HG02759 (cell line): Measurements from ENCODE around the gene OR5AC2.
A peak's percentile ranks its signal among the peaks of the same experiment; 100 is the strongest.

Source experiments
- ATAC-seq: cut with Tn5 transposase; IDR thresholded peaks from one replicate; pipeline ENCODE4 v1.9.1; 2021; ENCODE audit warnings: mild to moderate bottlenecking, moderate library complexity; ENCODE audit not compliant: unreplicated experiment

OR5AC2 gene, protein sequence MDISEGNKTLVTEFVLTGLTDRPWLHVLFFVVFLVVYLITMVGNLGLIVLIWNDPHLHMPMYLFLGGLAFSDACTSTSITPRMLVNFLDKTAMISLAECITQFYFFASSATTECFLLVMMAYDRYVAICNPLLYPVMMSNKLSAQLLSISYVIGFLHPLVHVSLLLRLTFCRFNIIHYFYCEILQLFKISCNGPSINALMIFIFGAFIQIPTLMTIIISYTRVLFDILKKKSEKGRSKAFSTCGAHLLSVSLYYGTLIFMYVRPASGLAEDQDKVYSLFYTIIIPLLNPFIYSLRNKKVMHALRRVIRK

DNA sequence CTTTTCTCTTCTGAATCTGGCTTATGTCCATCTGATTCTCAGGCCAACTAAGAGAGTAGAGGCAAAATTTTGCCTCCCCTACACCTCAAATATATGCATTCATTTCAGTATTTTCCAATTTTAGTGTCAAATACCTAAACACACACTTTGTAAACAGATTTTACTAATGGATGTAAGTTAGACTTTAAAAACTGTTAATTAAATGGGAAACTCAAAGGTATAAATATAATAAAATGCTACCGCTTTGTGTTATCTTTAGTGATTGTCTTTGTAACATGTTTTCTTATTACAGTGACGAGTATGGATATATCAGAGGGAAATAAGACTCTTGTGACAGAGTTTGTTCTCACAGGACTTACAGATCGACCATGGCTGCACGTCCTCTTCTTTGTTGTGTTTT is at the start of gene OR5AC2:
TSS of gene OR5AC2 (plus strand) at position 301 of the 400 bp plus-strand sequence. CDS start at position 301, 0 bp downstream.
- ATAC-seq, result no peak

DNA sequence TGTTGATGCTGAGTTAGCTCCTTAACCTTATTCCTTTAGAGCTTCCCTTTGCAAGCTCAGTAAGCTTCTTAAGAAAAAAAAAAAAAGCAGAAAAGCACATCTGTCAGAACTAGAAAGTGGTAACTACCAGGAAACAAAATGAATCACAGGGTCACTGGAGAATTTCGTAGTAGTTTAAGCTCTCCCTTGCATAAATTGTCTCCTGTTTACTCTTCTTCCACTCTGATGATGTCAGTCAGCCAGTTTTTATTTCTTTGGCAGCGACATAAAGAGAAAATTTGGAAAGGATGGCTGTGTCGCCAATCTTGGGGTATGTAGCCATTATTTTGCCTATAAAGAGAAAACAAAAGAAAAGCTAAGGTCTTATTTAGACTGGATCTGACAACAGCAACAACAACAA is 48.7 kb upstream of the OR5AC2 start:
- ATAC-seq, result no peak

- ATAC-seq, result peak; percentile 22
Observed at GRCh38 chr3:98038876-98039275, 48.1 kb upstream of the OR5AC2 start.

DNA sequence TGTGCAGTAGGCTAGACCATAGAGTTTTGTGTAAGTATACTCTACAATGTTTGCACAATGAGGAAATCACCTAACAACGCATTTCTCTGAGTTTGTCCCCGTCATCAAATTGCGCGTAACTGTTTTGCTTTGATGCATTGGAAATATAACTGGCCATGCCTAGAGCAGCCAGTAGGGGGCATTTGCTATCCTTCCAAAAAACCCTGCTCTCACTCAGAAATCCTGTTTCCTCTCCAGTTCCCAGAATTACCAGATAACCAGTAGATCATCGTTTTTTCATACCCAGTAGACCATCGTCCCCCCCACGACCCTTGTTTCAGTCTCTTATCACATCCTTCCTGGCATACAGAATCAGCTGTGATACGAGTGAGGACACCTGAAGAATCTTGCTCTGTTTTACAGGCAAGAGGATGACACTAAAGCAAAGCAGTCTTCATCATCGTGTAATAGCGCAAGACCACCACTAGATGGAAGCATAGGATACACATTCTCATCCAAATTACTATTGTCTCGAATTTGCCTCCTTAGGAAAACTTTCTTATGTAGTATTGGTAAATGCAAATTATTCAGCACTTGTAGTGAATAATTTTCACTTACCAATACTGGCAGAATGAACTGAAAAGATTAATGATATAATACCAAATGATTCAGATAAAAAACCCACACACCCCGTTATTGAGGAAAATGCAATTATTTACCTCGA is 47.5 kb upstream of the OR5AC2 start:
- ATAC-seq, result peak; percentile 97

- no peak for ATAC-seq
Observed at GRCh38 chr3:98041350-98041749, 45.6 kb upstream of the OR5AC2 start.

- no peak for ATAC-seq
Observed at GRCh38 chr3:98048586-98048985, 38.4 kb upstream of the OR5AC2 start.

DNA sequence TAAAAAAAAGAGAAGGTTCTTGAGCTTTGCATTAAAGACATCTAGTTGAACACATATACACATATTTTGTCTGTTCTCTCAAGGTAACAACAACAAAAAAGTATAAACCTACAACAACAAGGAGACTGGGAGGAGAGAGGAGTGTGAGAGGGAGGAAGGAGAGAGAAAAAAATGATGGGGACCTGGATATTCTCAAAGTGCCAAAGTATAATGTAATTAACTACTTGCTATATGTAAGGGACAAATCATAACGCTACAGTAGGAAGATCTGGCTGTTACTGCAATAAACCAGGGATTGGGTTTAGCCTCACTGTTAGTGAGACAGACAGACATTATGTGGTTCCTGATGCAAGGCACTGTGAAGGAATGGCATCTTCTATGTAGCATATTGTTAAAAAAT is 37.7 kb upstream of the OR5AC2 start:
- no peak for ATAC-seq

- ATAC-seq, result no peak
Observed at GRCh38 chr3:98056035-98056434, 30.9 kb upstream of the OR5AC2 start.

DNA sequence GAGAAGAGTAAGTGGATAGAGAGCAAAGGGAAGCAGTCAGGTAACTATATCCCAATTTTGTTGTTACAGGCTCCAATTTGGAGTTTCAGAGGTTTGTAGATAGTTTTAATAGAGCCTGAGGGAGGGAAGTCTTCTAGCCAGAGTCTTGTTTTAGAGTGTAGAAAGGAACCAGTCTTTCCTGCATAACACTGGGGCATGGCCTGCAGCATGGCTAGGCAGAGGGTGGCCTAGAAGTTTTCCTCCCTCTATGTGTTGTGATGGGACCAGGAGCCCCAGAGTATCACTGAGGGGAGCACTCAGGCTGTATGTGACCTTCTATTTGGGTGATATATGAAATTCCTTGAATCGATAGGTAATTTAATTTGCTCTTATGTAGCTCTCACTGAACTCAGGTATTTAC is 29.3 kb upstream of the OR5AC2 start:
- no peak for ATAC-seq

- ATAC-seq, result no peak
Observed at GRCh38 chr3:98058244-98058960, 28.6 kb upstream of the OR5AC2 start.

DNA sequence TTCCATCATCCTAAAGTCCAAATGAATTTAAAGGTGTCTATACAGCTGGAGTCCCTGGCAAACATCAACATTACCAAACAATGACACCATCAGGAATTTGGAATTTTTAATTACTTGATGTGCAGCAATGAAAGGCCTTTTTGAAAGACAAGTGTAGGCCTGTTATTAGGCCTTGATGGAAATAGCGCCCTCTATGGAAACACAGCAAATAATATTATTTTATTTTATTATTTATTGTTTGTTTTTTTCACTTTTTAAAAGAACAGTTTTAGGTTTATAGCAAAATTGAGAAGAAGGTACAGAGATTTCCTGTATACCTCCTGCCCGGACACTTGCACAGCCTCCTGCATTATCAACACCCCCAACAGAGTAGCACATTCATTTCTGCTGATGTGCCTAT is 18.1 kb upstream of the OR5AC2 start:
- no peak for ATAC-seq

GRCh38 chr3:98070840-98071239 is 16.1 kb upstream of the OR5AC2 start:
- no peak for ATAC-seq

DNA sequence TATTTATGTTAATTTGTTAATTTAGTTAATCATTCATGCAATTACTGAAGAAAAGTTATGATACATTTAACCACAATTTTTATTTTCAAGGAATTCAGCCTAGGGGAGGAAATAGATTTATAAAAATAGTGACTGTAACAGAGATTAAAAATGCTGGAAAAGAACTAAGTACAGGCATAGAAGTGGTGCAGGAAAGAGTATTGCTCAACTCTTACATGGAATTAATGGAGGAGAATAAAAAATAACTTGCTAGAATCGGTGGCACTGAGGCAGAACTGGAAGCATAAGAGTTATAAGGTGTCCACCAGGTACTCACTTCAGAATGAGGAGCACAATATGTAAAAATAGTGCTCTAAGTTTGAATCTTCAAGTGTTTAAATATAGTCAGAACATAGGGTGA is 13.5 kb upstream of the OR5AC2 start:
- ATAC-seq, result no peak

GRCh38 chr3:98095882-98096281 is 8.9 kb downstream of the OR5AC2 start:
- ATAC-seq, result no peak

DNA sequence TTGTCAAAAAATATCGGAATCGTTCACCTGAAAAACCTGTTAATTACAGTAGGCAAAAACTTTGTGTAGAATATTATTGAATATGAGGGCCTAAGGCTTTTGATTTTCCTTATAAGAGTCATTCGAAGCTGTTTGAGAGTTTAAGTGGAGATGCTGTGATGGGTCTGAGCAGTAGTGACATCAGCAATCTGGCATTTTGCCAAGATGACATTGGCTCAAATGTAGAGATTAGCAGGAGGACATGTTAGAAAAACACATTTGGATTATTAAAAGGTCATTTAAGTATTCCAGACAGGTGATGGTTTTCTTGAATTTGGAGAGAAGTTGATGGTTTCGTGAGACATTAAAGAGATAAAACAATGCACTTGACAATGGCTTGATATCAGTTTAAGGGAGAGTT is 12.9 kb downstream of the OR5AC2 start:
- no peak for ATAC-seq

GRCh38 chr3:98108162-98108561 is 21.2 kb downstream of the OR5AC2 start:
- ATAC-seq, result no peak

DNA sequence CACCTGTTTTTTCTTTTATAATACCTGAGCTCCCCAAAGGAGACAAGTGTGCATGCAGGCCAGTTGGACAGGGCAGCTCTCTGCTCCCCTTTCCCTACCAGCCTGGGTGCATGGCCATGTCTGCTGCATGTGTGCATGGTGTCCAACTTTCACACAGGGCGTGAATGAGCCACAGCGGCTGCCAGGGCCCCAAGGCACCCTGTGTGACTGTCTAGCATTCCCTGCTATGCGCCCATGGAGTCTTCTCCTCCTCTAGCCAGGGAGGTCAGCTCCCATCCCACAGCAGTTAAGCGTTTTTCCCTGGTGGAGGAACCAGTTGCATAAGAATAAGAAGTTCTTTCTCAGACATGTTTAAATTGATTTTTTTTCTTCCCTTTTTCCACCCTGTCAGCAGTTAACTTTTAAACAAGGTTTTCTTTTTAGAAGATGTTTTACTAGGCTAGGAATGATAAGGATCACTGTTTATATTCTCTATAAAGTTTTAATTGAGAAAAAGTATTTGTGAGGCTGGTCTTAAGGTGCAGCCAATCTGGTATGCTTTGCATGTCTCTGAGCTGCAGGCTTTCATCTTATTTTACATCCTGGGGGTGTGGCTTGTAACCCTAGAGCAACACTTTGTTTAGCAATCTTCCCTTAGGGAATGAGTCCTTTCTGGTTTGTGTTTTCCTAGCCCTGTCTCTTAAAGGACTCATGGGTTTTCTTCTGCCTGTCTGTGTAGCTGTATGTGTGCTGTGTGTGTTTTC is 23.0 kb downstream of the OR5AC2 start:
- no peak for ATAC-seq

- no peak for ATAC-seq
Observed at GRCh38 chr3:98110550-98110908, 23.6 kb downstream of the OR5AC2 start.

GRCh38 chr3:98114264-98114663 is 27.3 kb downstream of the OR5AC2 start:
- no peak for ATAC-seq

- ATAC-seq, result no peak
Observed at GRCh38 chr3:98115717-98116116, 28.7 kb downstream of the OR5AC2 start.

DNA sequence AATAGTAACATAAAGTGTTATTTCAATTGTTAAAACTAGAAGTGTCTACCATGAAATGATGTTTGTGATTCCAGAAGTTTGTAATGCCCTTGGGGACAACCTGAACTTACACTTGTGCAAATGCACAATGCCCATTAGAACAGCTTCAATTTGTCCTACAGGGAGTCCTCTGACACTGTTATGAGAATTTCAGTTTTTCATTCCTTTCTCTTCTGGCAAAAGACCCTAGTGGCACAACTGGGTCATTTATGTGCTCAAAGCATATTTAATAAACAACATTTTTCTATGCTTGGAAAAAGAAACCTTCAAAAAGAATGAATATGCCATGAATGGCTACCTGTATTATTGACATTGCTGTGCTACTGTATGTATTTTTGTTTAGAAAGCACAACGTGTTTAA is 43.4 kb downstream of the OR5AC2 start, which contains the start of gene OR5H1:
TSS of gene OR5H1 (plus strand) at position 301 of the 400 bp plus-strand sequence. CDS start 1,977 bp downstream, outside the sequence.
- no peak for ATAC-seq
